Activated T-helper 2 cell treated with anti-CD3 and anti-CD28 coated beads, Interferon-gamma antibody, Interleukin-2, Interleukin-4, amounts not matched to agents 10 μg/mL and 5 μg/mL and 100 μg/mL, durations not matched to agents 14 hours and 24 hours and 36 hours (primary cell): ENCODE results near the gene ZBTB20. TPM values are rescaled to one million over a fixed set of nuclear protein-coding genes. Genes with fewer than 3 reads are reported as not detected.

Source experiments
- DNase-seq: peaks from one replicate; pipeline ENCODE4 v3.0.0; 2021; ENCODE audit warnings: low spot score
- H3K27ac Mint-ChIP-seq: one replicate; pipeline ENCODE4 v1.8.0; 2021; ENCODE audit warnings: mixed read lengths
- H3K27me3 Mint-ChIP-seq: one replicate; pipeline ENCODE4 v1.8.0; 2021; ENCODE audit warnings: low read depth, mixed read lengths
- H3K36me3 Mint-ChIP-seq: one replicate; pipeline ENCODE4 v1.8.0; 2021; ENCODE audit warnings: low read depth, mixed read lengths
- H3K4me1 Mint-ChIP-seq: one replicate; pipeline ENCODE4 v1.8.0; 2021; ENCODE audit warnings: low read depth, mixed read lengths
- H3K4me3 Mint-ChIP-seq: one replicate; pipeline ENCODE4 v1.8.0; 2021; ENCODE audit warnings: low read depth, mild to moderate bottlenecking, moderate library complexity, mixed read lengths
- H3K9me3 Mint-ChIP-seq: one replicate; pipeline ENCODE4 v1.8.0; 2021; ENCODE audit warnings: mixed read lengths
- intact Hi-C: fragments of 100-400 bp; cut with micrococcal nuclease; formaldehyde crosslinking; loops from one replicate; pipeline ENCODE4 v1.15.1; 2023
- total RNA-seq: library from RNA; stranded (reverse); gene quantifications from 2 replicates; pipeline ENCODE4 v1.2.3, GENCODE V29; 2022

The ZBTB20 gene
- total RNA-seq, 1 donor from 2014 or later, result 3.3 TPM

DNA sequence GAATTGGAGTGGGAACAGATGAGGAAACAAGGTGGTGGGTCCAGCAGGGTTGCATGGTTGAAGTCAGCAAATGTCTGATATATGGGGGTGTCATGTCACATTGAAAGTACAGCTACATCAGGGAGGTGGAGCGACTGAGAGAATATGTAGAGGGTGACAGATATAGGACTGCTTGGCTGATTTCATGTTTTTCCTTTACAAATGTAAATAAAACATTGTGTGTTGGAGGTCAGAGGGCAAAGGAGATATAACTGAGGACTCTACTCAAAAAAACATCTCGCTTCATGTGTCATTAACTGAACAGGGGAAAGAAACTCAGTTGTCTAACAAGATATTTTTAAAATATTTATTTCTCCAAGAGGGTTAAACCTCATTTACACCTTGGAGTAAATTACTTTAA is 675.6 kb downstream of the ZBTB20 start:
- Mint-ChIP-seq H3K27ac (no peak overlapping the region), H3K27me3 (peaks cover 1% of the 10 kb centered on the region), H3K9me3 (no peaks in the 10 kb centered on the region), H3K4me3 (no peak overlapping the region), H3K36me3 (no peaks in the 10 kb centered on the region), H3K4me1 (no peaks in the 10 kb centered on the region)
- DNase-seq, result no peak
- intact Hi-C loops, result no loop called here

DNA sequence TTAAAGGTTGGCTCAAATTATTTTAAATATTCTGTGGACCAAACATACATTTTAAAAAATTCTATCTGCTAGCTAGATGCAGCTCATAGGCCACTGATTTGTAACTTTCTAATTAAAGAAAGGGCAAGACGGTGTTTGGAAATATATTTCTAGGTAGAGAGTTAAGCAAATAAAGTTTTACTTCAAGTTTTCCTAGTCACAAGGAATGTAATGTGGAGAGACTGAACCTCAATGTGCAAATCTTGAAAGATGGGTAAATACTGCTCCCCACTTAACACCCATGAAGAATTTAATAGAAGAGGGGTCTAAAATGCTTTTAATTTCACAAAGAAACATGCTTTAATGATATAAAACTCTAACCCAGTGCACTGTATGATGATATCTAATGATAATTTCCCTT is 678.0 kb downstream of the ZBTB20 start:
- intact Hi-C loops, result no loop called here
- H3K27me3 Mint-ChIP-seq, result peaks cover 1% of the 10 kb centered on the region
- DNase-seq, result no peak
- H3K27ac Mint-ChIP-seq, result no peak overlapping the region
- no peaks in the 10 kb centered on the region for H3K4me1 Mint-ChIP-seq
- no peak overlapping the region for H3K4me3 Mint-ChIP-seq
- H3K9me3 Mint-ChIP-seq, result no peaks in the 10 kb centered on the region
- H3K36me3 Mint-ChIP-seq, result no peaks in the 10 kb centered on the region

DNA sequence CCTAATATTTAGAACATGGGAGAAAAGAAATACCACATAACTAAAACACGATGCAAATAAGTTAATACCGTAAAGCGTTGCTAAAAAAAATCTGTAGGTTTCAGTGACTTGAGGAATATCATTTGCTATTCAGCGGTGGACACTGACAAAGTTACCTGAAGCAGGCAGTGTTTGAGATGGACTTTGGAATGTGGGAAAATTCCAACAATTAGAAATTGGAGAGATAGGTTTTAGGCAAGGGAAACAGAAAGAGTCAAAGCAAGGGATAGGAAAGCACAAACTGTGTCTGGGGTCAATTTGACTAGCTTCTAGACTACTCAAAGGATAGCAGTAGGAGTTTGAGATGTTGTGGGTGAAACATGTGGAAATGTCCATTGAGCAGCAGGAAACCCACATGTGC is 680.3 kb downstream of the ZBTB20 start:
- Mint-ChIP-seq H3K27me3 (peaks cover 1% of the 10 kb centered on the region), H3K36me3 (no peaks in the 10 kb centered on the region), H3K4me3 (no peak overlapping the region), H3K27ac (no peak overlapping the region), H3K4me1 (no peaks in the 10 kb centered on the region), H3K9me3 (no peaks in the 10 kb centered on the region)
- intact Hi-C loops, result no loop called here
- no peak for DNase-seq

GRCh38 chr3:114466251-114466650 is 680.8 kb downstream of the ZBTB20 start:
- Mint-ChIP-seq H3K27ac (no peak overlapping the region), H3K36me3 (no peaks in the 10 kb centered on the region), H3K9me3 (no peaks in the 10 kb centered on the region), H3K4me1 (no peaks in the 10 kb centered on the region), H3K4me3 (no peak overlapping the region), H3K27me3 (peaks cover 1% of the 10 kb centered on the region)
- intact Hi-C loops, result no loop called here
- DNase-seq, result no peak

DNA sequence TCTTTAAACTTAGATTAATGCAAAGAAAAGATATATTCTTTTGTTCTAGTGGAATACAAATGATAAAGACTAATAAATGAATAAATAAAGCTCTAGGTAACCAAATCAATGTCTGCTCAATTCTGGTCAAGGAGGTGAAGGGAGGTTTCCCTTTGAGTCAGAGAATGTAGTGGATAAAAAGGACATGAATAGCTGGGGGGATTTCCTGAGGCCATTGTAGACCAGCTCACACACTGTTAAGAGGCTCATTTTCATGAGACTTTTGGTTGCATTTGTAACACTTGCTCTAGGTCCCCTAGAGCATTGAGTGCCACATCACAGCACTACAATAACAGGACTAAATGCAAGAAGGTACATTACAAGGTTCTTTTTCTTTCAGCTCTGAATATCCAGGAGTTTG is 682.5 kb downstream of the ZBTB20 start:
- Mint-ChIP-seq H3K27ac (no peak overlapping the region), H3K36me3 (no peaks in the 10 kb centered on the region), H3K9me3 (no peaks in the 10 kb centered on the region), H3K27me3 (no peaks in the 10 kb centered on the region), H3K4me1 (no peaks in the 10 kb centered on the region), H3K4me3 (no peak overlapping the region)
- DNase-seq, result no peak
- intact Hi-C loops, result no loop called here

DNA sequence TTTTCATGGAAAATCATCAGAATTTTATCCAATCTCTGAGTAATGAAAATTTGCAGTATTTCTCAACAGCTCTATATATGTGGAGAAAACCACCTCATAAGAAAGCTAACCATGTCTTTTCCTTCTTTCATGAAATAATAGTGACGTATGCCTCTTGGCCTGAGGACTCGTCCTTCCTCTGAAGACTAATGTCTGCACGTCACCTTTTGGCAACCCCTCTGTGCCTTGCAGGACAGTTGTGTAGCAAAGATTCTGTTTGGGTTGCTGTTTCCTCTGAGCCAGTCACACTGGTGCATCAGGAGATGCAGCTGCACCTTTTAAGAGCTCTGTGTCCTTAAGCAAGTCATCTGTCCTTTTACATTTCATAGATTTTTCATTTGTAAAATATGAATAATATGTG is 684.3 kb downstream of the ZBTB20 start:
- Mint-ChIP-seq H3K4me1 (no peaks in the 10 kb centered on the region), H3K4me3 (no peak overlapping the region), H3K27me3 (no peaks in the 10 kb centered on the region), H3K36me3 (no peaks in the 10 kb centered on the region), H3K9me3 (no peaks in the 10 kb centered on the region), H3K27ac (no peak overlapping the region)
- DNase-seq, result no peak
- intact Hi-C loops, result no loop called here

DNA sequence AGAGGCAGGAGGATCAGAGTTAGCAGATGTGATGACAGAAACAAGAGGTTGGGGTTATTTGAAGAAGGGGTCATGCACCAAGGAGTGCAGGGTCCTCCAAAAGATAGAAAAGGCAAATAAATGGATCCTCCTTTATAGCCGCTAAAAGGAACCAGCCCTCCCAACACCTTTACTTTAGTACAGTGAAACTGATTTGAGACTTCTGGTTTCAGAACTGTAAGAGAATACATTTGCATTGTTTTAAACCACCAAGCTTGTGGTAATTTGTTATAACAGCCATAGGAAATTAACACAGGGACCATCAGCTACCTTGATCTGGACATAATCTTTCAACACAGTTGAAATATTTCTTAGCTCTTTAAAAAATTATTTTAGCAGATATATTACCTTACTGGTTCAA is 686.6 kb downstream of the ZBTB20 start:
- no peaks in the 10 kb centered on the region for H3K27me3 Mint-ChIP-seq
- H3K36me3 Mint-ChIP-seq, result no peaks in the 10 kb centered on the region
- H3K4me3 Mint-ChIP-seq, result no peak overlapping the region
- no peak overlapping the region for H3K27ac Mint-ChIP-seq
- H3K9me3 Mint-ChIP-seq, result no peaks in the 10 kb centered on the region
- intact Hi-C loops, result no loop called here
- DNase-seq, result no peak
- no peaks in the 10 kb centered on the region for H3K4me1 Mint-ChIP-seq

DNA sequence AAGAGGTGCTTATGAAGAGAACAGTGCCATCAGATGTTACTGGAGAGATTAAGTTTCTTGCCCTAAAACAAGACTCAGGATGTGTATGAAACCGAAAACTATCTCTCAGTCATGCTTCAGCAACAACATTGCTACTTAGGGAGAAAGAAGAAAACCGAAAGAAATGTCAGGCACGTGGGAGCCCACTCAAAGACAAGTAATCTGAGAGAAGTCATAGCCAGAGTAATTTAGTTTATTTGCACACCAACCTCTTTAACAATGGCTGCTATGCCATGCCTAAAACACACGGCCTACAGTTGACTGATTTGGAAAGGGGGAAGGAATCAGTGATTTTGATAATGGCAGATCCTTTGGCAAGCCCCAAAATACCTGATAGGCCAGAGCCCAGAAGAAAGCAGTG is 690.3 kb downstream of the ZBTB20 start:
- H3K27ac Mint-ChIP-seq, result no peak overlapping the region
- peaks cover 9% of the 10 kb centered on the region for H3K27me3 Mint-ChIP-seq
- no peak for DNase-seq

GRCh38 chr3:114455432-114455831 is 691.7 kb downstream of the ZBTB20 start:
- Mint-ChIP-seq H3K27ac (no peak overlapping the region), H3K9me3 (no peaks in the 10 kb centered on the region), H3K4me3 (no peak overlapping the region), H3K36me3 (no peaks in the 10 kb centered on the region), H3K27me3 (peaks cover 12% of the 10 kb centered on the region), H3K4me1 (no peaks in the 10 kb centered on the region)
- DNase-seq, result no peak
- intact Hi-C loops, result no loop called here

More for the DNA sequence above, 690.3 kb downstream of the ZBTB20 start:
- no peaks in the 10 kb centered on the region for H3K36me3 Mint-ChIP-seq
- no peaks in the 10 kb centered on the region for H3K4me1 Mint-ChIP-seq
- no peaks in the 10 kb centered on the region for H3K9me3 Mint-ChIP-seq
- intact Hi-C loops, result no loop called here
- no peak overlapping the region for H3K4me3 Mint-ChIP-seq

DNA sequence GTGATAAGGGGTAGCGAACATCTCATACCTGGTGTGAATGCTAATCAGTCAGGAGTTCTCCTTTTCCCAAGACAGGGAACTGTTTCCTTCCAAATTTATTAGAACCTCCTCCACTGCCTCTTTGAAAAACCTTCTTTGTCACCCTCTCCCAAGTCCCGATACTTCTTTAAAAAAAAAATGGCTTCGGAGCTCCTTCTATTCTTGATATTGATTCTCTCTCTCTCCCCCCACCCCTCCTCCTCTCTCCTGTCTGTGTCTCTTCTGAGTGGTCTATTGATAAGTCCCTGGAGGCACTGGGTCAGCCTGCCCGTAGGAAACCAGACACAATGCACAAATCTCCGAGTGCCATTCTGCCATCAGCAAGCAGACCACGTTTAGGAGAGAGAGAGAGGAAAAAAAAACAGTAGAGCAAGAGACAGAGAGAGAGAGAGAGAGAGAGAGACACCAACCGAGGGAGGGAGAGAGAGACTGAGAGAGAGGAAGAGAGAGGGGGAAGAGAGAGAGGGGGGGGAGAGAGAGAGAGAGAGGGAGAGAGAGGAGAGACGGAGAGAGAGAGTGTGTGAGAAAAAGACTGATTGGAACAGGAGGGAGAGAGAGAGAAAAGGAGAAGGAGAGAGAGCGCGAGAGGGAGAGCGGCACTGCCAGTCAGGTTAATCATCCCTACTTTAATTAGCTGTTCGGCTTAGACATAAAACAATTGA is 692.4 kb downstream of the ZBTB20 start:
- H3K4me3 Mint-ChIP-seq, result no peak overlapping the region
- no peaks in the 10 kb centered on the region for H3K36me3 Mint-ChIP-seq
- DNase-seq, result no peak
- no peaks in the 10 kb centered on the region for H3K9me3 Mint-ChIP-seq
- H3K4me1 Mint-ChIP-seq, result no peaks in the 10 kb centered on the region
- peaks cover 12% of the 10 kb centered on the region for H3K27me3 Mint-ChIP-seq
- H3K27ac Mint-ChIP-seq, result no peak overlapping the region
- intact Hi-C loops, result no loop called here

DNA sequence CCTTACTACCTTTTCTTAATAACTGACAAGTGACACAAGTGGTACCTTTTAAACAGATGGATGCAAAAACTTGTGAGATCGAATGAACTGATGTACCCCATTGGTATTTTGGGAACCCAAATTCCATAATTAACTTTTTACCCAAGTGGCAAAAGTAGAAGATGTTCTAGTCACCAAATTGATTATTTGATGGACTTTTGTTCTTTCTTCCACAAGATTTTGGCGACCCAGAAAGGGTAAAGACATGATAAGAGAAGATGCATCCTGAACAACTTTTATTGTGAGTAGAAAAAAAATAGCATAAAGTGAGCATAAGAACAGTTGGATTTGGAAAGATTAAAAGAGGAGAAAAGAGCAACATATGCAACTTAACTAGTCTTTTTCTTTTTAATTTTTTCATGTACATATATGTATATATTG is 693.7 kb downstream of the ZBTB20 start:
- H3K4me1 Mint-ChIP-seq, result no peaks in the 10 kb centered on the region
- no peak overlapping the region for H3K27ac Mint-ChIP-seq
- no peak for DNase-seq
- H3K4me3 Mint-ChIP-seq, result no peak overlapping the region
- H3K27me3 Mint-ChIP-seq, result peaks cover 12% of the 10 kb centered on the region
- no peaks in the 10 kb centered on the region for H3K36me3 Mint-ChIP-seq
- H3K9me3 Mint-ChIP-seq, result no peaks in the 10 kb centered on the region
- intact Hi-C loops, result no loop called here

DNA sequence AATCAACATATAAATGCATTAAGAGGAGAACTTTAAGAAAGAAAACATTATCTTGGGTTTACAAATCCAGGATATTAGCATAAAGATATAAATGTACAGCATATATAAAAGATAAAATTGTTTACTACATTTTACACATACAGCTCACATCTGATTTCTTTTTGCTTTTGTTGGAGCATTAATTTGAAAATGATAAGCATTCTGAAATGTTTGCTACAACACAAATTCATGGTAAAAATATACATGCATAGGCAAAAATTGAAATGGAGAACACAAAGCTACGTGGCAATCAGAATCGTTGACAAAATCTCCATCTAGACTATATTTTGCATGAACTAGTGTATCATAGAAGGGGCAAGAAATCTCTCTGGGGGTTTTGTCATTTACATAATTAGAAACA is 694.2 kb downstream of the ZBTB20 start:
- Mint-ChIP-seq H3K4me3 (no peak overlapping the region), H3K9me3 (no peaks in the 10 kb centered on the region), H3K27ac (no peak overlapping the region), H3K27me3 (peaks cover 12% of the 10 kb centered on the region), H3K4me1 (no peaks in the 10 kb centered on the region), H3K36me3 (no peaks in the 10 kb centered on the region)
- intact Hi-C loops, result no loop called here
- no peak for DNase-seq

GRCh38 chr3:114452256-114452655 is 694.8 kb downstream of the ZBTB20 start:
- Mint-ChIP-seq H3K36me3 (no peaks in the 10 kb centered on the region), H3K9me3 (no peaks in the 10 kb centered on the region), H3K27me3 (peaks cover 12% of the 10 kb centered on the region), H3K4me1 (no peaks in the 10 kb centered on the region), H3K27ac (no peak overlapping the region), H3K4me3 (no peak overlapping the region)
- no peak for DNase-seq
- intact Hi-C loops, result no loop called here

DNA sequence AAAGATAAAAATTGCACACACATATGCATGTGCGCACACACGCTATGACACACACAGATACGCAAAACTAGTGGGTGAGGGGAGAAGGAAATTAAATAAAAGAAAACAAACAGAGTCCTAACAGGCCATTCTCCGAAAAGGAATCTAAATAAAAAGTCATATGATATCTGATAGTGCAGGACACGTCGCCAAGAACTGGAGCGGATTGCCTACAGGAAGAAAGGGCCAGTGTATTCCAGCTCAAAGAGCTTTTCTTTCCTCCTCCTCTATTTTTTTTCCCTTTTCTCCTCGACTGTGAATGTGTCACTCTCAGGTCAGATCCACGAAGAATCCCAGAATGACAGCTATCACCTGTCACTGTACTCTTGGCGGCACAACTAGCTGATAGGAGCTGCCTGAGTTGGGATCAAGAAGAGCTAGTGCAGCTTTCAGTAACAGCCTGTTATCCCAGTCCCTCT is 695.5 kb downstream of the ZBTB20 start:
- H3K36me3 Mint-ChIP-seq, result no peaks in the 10 kb centered on the region
- no peak overlapping the region for H3K4me3 Mint-ChIP-seq
- no peaks in the 10 kb centered on the region for H3K9me3 Mint-ChIP-seq
- DNase-seq, result no peak
- no peak overlapping the region for H3K27ac Mint-ChIP-seq
- H3K4me1 Mint-ChIP-seq, result no peaks in the 10 kb centered on the region
- H3K27me3 Mint-ChIP-seq, result peaks cover 12% of the 10 kb centered on the region
- intact Hi-C loops, result no loop called here
